HCT116 (cell line): ENCODE measurements around the gene KRT74. TPM values are rescaled to one million over a fixed set of nuclear protein-coding genes. Genes with fewer than 3 reads are reported as not detected.

Experiments used
- ATAC-seq: fragments of 200-7000 bp; cut with Tn5 transposase; 2 replicates; pipeline ENCODE4 v1.9.1; 2020; ENCODE audit warnings: mild to moderate bottlenecking, moderate library complexity
- BruUV-seq: library from RNA; stranded (reverse); fragments of 400-500 nt; replicated peaks from 2 replicates; lab custom pipeline; 2021; lab: Mats Ljungman, UMichigan
- CTCF ChIA-PET: fragments of 300-600 bp; sonication (Branson Sonifier 250); formaldehyde crosslinking; loops from one replicate; lab custom pipeline; 2021; ENCODE audit warnings: antibody characterized with exemption; lab: Charles Lee
- POLR2A ChIA-PET: fragments of 300-600, 350-600 bp; sonication (Branson Sonifier 250); formaldehyde crosslinking; loops from one replicate; lab custom pipeline; 2021; ENCODE audit warnings: antibody characterized with exemption; lab: Charles Lee
- RAD21 ChIA-PET, 2 experiments: fragments of 300-600 bp; sonication (Branson Sonifier 250); formaldehyde crosslinking; loops; one replicate each; lab custom pipeline; 2023; ENCODE audit warnings: low total read pairs in 2 of 2; ENCODE audit not compliant: uncharacterized antibody in 2 of 2, unreplicated experiment in 2 of 2, low non-redundant PET in 1 of 2; lab: Charles Lee
- DNase-seq: peaks from one replicate; pipeline ENCODE4 v3.0.0-alpha.2; 2010; ENCODE audit warnings: low read depth, low spot score
- H2AFZ ChIP-seq: fragments of 200-600 bp; shearing (Covaris generic), sonication (generic); 2 replicates; pipeline ENCODE4 v1.6.1; 2017; ENCODE audit warnings: low read depth, mixed run types, mixed read lengths, antibody characterized with exemption, low read length; ENCODE audit not compliant: poor library complexity, severe bottlenecking
- H3K27ac ChIP-seq: 2 replicates; pipeline ENCODE4 v1.5.1; 2012; ENCODE audit warnings: low read depth, low read length
- H3K27me3 ChIP-seq: fragments of 200-600 bp; sonication (generic); 2 replicates; pipeline ENCODE4 v1.6.1; 2016; ENCODE audit warnings: mixed run types, low read length, mixed read lengths; ENCODE audit not compliant: insufficient read depth
- H3K36me3 ChIP-seq, 2 experiments: fragments of 200-500 bp in 1 of 2; fragments of 200-600 bp in 1 of 2; sonication (Bioruptor generic) in 1 of 2; sonication (generic) in 1 of 2; 2 replicates each; pipeline versions ENCODE4 v1.5.1 to v1.6.1; 2014 to 2016; ENCODE audit warnings: low read length in 2 of 2, inconsistent platforms in 1 of 2, mixed read lengths in 1 of 2, mixed run types in 1 of 2; ENCODE audit not compliant: insufficient read depth in 2 of 2, control insufficient read depth in 1 of 2
- H3K4me1 ChIP-seq, 2 experiments: fragments of 200-600 bp in 1 of 2; sonication (generic) in 1 of 2; 2 replicates each; pipeline versions ENCODE4 v1.5.1 to v1.6.1; 2012 to 2017; ENCODE audit warnings: low read length in 2 of 2, inconsistent platforms in 1 of 2, mild to moderate bottlenecking in 1 of 2, mixed read lengths in 1 of 2, mixed run types in 1 of 2, moderate library complexity in 1 of 2; ENCODE audit not compliant: insufficient read depth in 2 of 2, control insufficient read depth in 1 of 2
- H3K4me2 ChIP-seq: fragments of 200-600 bp; sonication (generic); 2 replicates; pipeline ENCODE4 v1.6.1; 2017; ENCODE audit warnings: mixed run types, low read length, mixed read lengths
- H3K4me3 ChIP-seq, 2 experiments: fragments of 200-600 bp in 1 of 2; sonication (generic) in 1 of 2; replicated peaks in 1 of 2; 2 replicates each; pipeline ENCODE4 v1.5.1; 2011 to 2016; ENCODE audit warnings: low read length in 2 of 2, control low read depth in 1 of 2, low read depth in 1 of 2, mild to moderate bottlenecking in 1 of 2, mixed read lengths in 1 of 2, mixed run types in 1 of 2
- H3K79me2 ChIP-seq: fragments of 200-600 bp; sonication (generic); 2 replicates; pipeline ENCODE4 v1.6.1; 2017; ENCODE audit warnings: mild to moderate bottlenecking, mixed run types, low read length, moderate library complexity, mixed read lengths; ENCODE audit not compliant: insufficient read depth
- H3K9ac ChIP-seq: fragments of 200-600 bp; sonication (generic); 2 replicates; pipeline ENCODE4 v1.6.1; 2016; ENCODE audit warnings: low read length, mixed read lengths
- H3K9me2 ChIP-seq: fragments of 200-600 bp; sonication (generic), shearing (Covaris generic); 2 replicates; pipeline ENCODE4 v1.6.1; 2017; ENCODE audit warnings: mixed run types, mild to moderate bottlenecking, moderate library complexity; ENCODE audit not compliant: insufficient read depth
- H3K9me3 ChIP-seq, 2 experiments: fragments of 200-500 bp in 1 of 2; fragments of 200-600 bp in 1 of 2; sonication (Bioruptor generic) in 1 of 2; sonication (generic) in 1 of 2; 2 replicates each; pipeline ENCODE4 v1.6.1; 2014 to 2017; ENCODE audit warnings: low read length in 2 of 2, mixed read lengths in 2 of 2, inconsistent platforms in 1 of 2, low read depth in 1 of 2, mild to moderate bottlenecking in 1 of 2, mixed run types in 1 of 2, moderate library complexity in 1 of 2; ENCODE audit not compliant: control insufficient read depth in 1 of 2, insufficient read depth in 1 of 2
- H4K20me1 ChIP-seq: fragments of 200-600 bp; sonication (generic), shearing (Covaris generic); 2 replicates; pipeline ENCODE4 v1.6.1; 2017; ENCODE audit warnings: mixed run types, mild to moderate bottlenecking, moderate library complexity; ENCODE audit not compliant: insufficient read depth
- EGR1 ChIP-seq: IDR thresholded peaks from 2 replicates; pipeline ENCODE4 v1.6.1; 2012; ENCODE audit warnings: low read depth
- EZH2 ChIP-seq: fragments of 200-600 bp; sonication (generic); IDR thresholded peaks from 2 replicates; pipeline ENCODE4 v1.6.1; 2017; ENCODE audit warnings: antibody characterized with exemption, mixed run types
- EZH2phosphoT487 ChIP-seq: fragments of 200-600 bp; IDR thresholded peaks from 2 replicates; pipeline ENCODE4 v1.6.1; 2018; ENCODE audit warnings: antibody characterized with exemption, borderline replicate concordance
- SIN3A ChIP-seq: IDR thresholded peaks from 2 replicates; pipeline ENCODE4 v1.6.1; 2012; ENCODE audit warnings: low read depth
- YY1 ChIP-seq: IDR thresholded peaks from 2 replicates; pipeline ENCODE4 v1.6.1; 2011; ENCODE audit warnings: low read length, low read depth, moderate library complexity, mild to moderate bottlenecking; ENCODE audit not compliant: insufficient replicate concordance; ENCODE audit errors: extremely low read depth
- intact Hi-C: fragments of 100-400 bp; cut with micrococcal nuclease; formaldehyde crosslinking; loops from 2 replicates; pipeline ENCODE4 v1.10.0; 2022
- total RNA-seq: library from RNA; stranded (reverse); gene quantifications from one replicate; pipeline ENCODE4 v1.2.1, GENCODE V29; 2021; ENCODE audit not compliant: unreplicated experiment
- TF ChIP-seq, protein P1 (sequence below): IDR thresholded peaks from 2 replicates; pipeline ENCODE4 v1.6.1; 2011; ENCODE audit warnings: mild to moderate bottlenecking, low read length, moderate library complexity; ENCODE audit not compliant: insufficient replicate concordance; ENCODE audit errors: extremely low read depth
- TF ChIP-seq, protein P2 (sequence below): IDR thresholded peaks from 2 replicates; pipeline ENCODE4 v1.6.1; 2012

The KRT74 gene
- total RNA-seq, 1 experiment from 2014 or later: not detected

DNA sequence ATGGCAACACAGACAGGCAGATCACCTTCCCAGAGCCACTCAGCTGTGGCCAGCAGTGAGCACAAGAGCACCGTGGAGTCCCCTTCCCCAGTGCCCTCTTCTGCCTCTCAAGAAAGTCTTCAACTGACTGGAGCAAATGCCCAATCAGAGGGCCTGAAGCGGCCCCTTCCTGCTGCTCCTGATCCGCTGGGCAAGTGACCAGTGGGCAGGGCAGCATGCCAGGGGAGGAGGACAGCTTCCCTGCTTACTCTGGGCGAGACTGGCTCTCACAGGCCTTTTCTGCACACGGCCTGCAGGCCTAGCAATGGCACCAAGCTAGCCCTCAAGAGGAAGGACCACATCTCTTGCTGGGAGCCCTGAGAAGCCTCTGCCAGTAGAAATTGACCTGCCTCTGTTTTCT lies 21.6 kb downstream of the KRT74 start:
- no peaks in the 10 kb centered on the region for H3K9me2 ChIP-seq
- H3K4me3 ChIP-seq: no peak overlapping the region
- peak overlapping the region; percentile 19; the same call in 1 of the 2 replicates for H3K4me2 ChIP-seq
- DNase-seq: no peak
- peaks cover 5 to 13% of the 10 kb centered on the region in 2 experiments; a peak in 3 of 4 replicates for H3K4me1 ChIP-seq
- H2AFZ ChIP-seq: no peak overlapping the region
- no peaks in the 10 kb centered on the region for H4K20me1 ChIP-seq
- no peak for ATAC-seq
- intact Hi-C loops: no loop called here
- no peaks in the 10 kb centered on the region for H3K36me3 ChIP-seq
- ChIA-PET RAD21 (no interaction called here), POLR2A (no interaction called here), CTCF (interaction anchor here (1.1 kb wide), 1 partner anchor 10 kb away, joined by 3 read pairs; no protein-coding TSS in a partner anchor)
- no peaks in the 10 kb centered on the region for H3K27me3 ChIP-seq
- no TSS peak for BruUV-seq
- H3K79me2 ChIP-seq: no peaks in the 10 kb centered on the region
- no peak overlapping the region for H3K9ac ChIP-seq
- TF ChIP-seq SIN3A: no peak
- TF ChIP-seq, protein P1, sequence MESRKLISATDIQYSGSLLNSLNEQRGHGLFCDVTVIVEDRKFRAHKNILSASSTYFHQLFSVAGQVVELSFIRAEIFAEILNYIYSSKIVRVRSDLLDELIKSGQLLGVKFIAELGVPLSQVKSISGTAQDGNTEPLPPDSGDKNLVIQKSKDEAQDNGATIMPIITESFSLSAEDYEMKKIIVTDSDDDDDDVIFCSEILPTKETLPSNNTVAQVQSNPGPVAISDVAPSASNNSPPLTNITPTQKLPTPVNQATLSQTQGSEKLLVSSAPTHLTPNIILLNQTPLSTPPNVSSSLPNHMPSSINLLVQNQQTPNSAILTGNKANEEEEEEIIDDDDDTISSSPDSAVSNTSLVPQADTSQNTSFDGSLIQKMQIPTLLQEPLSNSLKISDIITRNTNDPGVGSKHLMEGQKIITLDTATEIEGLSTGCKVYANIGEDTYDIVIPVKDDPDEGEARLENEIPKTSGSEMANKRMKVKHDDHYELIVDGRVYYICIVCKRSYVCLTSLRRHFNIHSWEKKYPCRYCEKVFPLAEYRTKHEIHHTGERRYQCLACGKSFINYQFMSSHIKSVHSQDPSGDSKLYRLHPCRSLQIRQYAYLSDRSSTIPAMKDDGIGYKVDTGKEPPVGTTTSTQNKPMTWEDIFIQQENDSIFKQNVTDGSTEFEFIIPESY: no peak
- TF ChIP-seq EZH2phosphoT487: no peak
- TF ChIP-seq, protein P2, sequence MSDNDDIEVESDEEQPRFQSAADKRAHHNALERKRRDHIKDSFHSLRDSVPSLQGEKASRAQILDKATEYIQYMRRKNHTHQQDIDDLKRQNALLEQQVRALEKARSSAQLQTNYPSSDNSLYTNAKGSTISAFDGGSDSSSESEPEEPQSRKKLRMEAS: no peak
- no peak for TF ChIP-seq EZH2
- no peak for TF ChIP-seq YY1
- TF ChIP-seq EGR1: no peak
- H3K27ac ChIP-seq: no peak overlapping the region
- H3K9me3 ChIP-seq: no peaks in the 10 kb centered on the region
